Measurements from ENCODE around the gene ABCC6. TPM values are rescaled to one million over a fixed set of nuclear protein-coding genes. Genes with fewer than 3 reads are reported as not detected.

The ABCC6 gene
- total RNA-seq, 2 donors from 2014 or later, result 0.38 to 0.74 TPM

DNA sequence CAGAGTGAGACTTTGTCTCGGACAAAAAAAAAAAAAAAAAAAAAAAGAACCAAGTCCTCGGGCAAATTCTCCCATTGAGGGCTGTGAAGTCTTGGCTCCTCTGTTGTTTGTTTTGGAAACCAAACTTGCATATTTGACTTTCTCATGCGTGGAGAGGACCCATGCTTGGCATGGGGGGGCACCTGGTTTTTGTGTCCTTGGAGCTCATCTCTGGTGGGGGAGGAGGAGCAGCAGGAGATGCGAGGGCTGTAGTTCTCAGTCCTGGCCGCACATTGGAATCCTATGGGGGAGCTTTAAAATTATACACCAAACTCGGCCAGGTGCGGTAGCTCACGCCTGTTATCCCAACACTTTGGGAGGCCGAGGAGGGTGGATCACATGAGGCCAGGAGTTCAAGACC, 74.5 kb downstream of the ABCC6 start:
- DNase-seq (ENCODE audit: low spot score), result peak; percentile 48
- intact Hi-C loops (cut with DNase I), result no loop called here

DNA sequence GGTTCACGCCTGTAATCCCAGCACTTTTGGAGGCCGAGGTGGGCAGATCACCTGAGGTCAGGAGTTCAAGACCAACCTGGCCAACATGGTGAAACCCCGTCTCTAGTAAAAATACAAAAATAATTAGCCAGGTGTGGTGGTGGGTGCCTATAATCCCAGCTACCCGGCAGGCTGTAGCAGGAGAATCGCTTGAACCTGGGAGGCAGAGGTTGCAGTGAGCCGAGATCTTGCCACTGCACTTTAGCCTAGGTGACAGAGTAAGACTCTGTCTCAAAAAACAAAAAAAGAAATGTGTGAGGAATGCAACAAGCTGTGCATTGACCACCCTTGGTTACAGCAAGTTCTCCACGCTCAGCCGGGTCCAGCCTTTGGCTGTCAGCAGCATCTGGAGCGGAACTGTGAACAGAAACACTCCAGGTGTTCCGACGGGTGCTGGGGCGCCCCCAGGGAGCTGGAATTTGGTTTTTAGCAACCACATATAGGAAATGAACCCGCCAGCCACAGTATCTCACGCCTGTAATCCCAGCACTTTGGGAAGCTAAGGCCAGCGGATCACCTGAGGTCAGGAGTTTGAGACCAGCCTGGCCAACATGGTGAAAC, 75.2 kb downstream of the ABCC6 start:
- DNase-seq (ENCODE audit: low spot score), result peak; percentile 41
- intact Hi-C loops (cut with DNase I), result loop anchor here in 1 of 2 donors (2.0 kb wide), 1 partner anchor 61 kb away; no protein-coding TSS in a partner anchor

DNA sequence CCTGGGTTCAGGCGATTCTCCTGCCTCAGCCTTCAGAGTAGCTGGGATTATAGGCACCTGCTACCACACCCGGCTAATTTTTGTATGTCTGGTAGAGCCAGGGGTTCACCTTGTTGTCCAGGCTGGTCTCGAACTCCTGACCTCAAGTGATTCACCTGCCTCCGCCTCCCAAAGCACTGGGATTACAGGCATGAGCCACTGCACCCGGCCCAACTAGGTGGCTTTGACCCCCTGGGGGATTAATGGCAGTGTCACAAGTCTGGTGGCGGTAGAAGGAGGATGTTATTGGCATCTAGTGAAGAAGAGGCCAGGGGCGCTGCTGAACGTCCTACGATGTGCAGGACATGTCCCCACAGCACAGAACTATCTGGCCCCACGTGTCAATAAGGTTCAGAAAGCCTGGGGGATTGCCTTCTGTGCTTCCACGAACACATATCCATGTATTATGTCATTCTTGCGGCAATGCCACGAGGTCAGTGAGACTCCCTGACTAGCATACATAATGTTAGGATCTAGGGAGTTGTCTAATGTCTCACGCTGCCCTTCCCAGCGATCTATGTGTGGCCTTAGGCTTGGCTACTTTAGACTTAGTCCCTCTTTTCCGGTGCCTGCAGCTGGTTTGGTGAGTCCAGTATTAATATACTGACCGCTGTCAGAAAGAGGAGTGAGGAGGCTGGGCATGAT, 75.8 kb downstream of the ABCC6 start:
- DNase-seq (ENCODE audit: low spot score), result peak; percentile 42
- intact Hi-C loops (cut with DNase I), result loop anchor here in 1 of 2 donors (2.0 kb wide), 1 partner anchor 61 kb away; no protein-coding TSS in a partner anchor

DNA sequence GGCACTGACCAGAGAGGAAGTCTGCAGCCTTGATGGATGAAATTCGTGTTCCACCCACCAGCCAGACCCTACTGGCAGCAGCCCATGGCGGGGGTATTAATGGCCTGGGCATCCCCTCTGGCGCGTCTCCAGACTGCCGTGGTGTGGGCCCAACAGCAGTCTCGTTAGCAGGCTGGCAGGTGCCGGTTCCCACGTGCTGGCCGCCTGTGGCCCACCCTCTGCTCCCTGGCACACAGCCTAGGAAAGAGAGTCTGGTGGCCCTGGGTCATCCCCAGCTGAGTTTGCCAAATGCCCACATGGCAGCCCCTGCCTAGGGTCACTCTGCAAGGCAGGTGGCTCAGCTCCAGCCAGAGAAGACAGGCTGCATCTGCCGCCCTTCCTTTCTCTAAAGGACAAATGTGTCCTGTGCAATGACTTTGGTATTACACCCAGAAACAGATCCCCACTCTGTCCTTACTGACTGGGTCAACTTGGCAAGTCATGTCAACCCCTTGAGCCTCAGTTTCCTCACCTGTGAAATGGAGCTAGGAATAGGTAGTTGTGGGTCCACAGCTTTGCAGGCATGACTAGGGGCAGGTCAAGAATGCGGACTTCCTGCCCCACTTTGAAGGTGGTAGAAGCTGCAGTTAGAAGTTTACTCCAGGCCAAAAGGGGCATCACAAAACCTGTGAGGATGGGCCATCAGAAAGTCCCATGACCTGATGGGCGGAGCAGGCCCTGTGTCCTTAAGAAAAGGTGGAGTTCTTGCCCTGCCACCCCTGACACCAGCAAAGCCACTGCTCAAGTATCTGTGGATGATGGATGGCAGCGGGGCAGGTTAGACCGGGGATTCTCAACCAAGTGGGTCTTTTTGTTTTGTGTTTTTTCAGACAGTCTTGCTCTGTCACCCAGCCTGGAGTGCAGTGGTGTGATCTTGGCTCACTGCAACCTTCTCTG, 76.6 kb downstream of the ABCC6 start:
- peak; percentile 20 for DNase-seq (ENCODE audit: low spot score)
- intact Hi-C loops (cut with DNase I), result loop anchor here in 1 of 2 donors (2.0 kb wide), 1 partner anchor 60 kb away; no protein-coding TSS in a partner anchor

DNA sequence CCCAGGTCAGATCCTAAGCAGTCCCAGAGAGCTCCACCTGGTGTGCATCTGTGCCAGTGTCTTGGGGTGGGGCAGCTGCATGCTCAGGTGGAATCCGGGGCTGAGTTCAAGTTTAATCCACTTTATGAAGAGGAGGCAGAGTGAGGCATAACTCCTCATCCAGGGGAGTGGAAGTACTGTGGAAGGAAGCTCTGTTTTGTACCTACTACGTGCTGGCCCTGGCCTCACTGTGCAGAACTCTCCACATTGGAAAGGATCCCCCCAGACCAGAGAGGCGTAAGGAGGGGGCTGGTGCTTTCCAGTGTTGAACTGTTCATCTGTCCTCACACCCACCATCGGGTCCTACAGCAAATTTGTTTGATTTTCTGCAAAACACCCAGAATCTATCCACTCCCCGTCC, 78.0 kb downstream of the ABCC6 start:
- intact Hi-C loops (cut with DNase I), result no loop called here
- DNase-seq (ENCODE audit: low spot score), result no peak

DNA sequence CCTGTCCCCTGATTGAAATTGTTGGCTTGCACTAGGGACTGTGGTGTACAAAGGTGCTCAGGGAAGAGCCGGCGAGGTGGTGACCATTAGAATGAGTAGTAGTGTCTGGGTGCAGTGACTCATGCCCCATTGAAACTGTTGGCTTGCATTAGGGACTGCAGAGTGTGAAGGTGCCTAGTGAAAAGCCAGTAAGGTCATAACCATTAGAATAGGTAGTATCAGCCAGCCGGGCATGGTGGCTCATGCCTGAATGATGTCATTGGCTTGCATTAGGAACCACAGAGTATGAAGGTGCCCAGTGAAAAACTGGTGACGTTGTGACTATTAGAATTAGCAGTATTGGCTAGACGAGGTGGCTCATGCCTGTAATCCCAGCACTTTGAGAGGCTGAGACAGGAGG, 78.9 kb downstream of the ABCC6 start:
- intact Hi-C loops (cut with DNase I), result no loop called here
- no peak for DNase-seq (ENCODE audit: low spot score)

DNA sequence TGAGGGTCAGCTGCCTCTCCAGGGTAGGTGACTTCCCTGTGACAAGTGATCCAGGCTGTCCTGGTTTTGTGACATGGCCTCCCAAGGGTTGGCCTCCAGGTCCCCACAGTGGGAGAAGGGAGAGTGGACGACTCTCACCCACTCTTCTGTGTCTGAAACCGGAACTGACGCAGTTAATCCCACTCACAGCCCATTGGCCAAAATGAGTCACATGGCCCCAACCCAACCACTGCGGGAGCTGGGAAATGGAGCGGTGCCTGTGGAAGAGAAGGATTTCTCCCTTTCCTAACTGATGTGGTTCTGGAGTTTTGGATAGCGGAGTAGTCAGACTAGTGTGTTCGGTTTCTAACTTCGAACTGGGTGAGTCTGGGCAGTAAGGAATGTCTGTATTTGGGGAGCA, 79.4 kb downstream of the ABCC6 start:
- intact Hi-C loops (cut with DNase I), result no loop called here

DNA sequence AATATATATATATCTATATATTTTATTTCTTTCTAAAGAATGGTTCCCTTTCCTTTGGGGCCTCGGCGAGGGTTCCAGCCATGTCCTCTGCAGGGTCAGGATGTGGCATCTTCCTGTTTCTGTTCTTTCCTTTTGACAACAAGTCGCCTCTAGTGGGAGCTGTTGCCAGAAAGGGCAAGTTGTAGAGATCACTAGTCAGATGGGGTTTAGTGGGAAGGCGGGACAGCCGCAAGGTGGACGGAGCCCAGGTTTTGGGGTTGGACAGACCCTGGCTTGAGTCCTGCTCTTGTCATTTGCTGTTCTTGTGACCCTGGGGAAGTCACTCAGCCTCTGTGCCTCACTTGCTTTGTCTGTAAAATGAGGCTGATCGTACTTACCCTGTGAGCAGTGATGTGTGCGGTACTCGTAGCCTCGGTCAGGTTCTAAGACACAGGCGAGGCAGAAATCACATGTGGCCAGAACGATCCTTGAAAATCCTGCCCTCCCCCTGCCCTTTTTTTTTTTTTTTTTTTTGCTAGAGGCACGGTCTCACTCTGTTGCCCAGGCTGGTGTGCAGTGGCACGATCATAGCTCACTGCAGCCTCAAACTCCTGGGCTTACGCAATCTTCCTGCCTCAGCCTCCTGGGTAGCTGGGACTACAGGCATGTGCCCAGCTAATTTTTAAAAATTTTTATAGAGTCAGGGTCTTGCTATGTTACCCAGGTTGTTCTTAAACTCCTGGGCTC, 80.1 kb downstream of the ABCC6 start:
- intact Hi-C loops (cut with DNase I), result no loop called here
- DNase-seq (ENCODE audit: low spot score), result no peak

More for the DNA sequence above, 79.4 kb downstream of the ABCC6 start:
- DNase-seq (ENCODE audit: low spot score), result no peak

DNA sequence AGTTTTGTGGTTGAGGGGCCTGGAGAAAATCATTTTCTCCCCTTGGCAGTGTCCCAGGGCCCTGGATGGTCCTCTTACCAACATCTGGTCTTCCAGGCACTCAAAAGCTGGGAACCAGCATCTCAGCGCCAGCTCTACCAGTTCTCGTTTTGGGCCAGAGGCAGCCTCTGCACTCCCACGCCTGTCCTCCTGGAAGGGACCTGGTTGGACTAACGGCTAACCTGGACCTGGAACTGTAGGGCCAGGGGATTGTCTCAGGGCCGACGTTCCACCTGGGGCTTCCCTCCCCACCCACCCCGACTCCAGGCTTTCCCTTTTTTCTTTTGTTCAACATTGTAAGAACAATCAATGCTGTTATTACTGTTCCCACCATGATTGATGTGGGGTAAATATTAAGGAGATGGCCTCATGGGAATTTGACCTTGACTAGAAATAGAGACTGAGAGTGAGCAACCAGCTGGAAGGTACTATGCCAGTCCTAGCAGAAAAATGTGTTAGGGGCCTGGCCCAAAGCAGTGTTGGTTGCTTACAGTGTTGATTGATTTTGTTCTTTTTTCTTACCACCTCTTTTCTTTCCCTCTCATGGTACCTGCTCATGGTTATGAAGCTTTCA, 81.4 kb downstream of the ABCC6 start:
- DNase-seq (ENCODE audit: low spot score), result no peak
- intact Hi-C loops (cut with DNase I), result no loop called here

DNA sequence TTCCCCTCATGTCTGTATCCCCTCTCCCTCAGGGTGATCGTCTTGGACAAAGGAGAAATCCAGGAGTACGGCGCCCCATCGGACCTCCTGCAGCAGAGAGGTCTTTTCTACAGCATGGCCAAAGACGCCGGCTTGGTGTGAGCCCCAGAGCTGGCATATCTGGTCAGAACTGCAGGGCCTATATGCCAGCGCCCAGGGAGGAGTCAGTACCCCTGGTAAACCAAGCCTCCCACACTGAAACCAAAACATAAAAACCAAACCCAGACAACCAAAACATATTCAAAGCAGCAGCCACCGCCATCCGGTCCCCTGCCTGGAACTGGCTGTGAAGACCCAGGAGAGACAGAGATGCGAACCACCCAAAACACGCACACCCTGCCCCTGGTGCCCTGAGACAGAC, 82.2 kb downstream of the ABCC6 start:
- intact Hi-C loops (cut with DNase I), result no loop called here
- no peak for DNase-seq (ENCODE audit: low spot score)

DNA sequence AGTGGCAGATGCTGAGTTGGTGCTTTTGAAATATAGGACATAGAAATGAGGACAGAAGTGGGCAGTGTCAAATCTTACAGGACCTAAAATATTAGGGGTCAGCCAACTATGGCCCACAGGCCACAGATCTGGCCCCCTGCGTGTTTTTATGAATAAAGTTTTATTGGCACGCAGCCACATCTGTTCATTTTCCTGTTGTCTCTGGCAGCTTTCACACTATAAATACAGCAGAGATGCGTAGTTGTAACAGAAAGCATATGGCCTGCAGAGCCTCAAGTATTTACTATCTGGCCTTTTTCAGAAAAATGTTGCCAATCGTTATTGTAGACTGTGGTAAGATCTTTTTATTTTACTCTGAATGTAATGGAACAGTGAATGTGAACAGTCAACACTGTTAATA, 82.8 kb downstream of the ABCC6 start:
- DNase-seq (ENCODE audit: low spot score), result no peak
- intact Hi-C loops (cut with DNase I), result no loop called here

DNA sequence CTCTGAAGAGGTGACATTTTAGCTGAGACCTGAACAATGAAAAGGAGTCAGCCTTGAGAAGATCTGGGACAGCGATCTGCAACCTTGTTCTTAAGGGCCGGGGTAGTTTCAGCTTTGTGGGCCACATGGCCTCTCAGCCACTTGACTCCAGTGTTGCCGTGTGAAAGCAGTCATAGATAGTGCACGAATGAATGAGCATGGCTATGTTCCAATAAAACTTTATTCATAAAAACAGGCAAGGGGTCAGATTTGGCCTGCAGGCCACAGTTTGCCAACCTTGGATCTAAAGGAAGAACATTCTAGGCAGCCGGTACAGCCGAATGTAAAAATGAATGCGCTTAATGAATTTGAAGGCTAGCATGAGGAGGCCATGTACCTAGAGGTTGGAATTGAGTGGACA, 83.5 kb downstream of the ABCC6 start:
- DNase-seq (ENCODE audit: low spot score), result peak; percentile 32
- intact Hi-C loops (cut with DNase I), result no loop called here

DNA sequence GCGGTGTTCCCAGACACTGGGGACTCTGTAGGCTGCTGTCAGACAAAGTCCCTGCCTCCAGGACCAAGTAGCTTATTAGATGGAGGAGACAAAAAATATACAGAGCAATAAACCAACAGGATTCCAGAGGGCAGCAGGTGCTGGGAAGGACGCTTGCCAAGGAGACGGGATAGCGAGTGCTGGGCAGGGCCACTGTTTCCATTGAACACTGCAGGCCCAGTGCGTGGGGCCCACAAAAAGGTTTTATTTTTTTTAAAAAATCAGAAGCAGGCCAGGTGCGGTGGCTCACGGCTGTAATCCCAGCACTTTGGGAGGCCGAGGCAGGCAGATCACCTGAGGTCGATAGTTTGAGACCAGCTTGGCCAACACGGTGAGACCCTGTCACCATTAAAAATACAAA, 84.2 kb downstream of the ABCC6 start:
- intact Hi-C loops (cut with DNase I), result no loop called here
- DNase-seq (ENCODE audit: low spot score), result peak; percentile 68

DNA sequence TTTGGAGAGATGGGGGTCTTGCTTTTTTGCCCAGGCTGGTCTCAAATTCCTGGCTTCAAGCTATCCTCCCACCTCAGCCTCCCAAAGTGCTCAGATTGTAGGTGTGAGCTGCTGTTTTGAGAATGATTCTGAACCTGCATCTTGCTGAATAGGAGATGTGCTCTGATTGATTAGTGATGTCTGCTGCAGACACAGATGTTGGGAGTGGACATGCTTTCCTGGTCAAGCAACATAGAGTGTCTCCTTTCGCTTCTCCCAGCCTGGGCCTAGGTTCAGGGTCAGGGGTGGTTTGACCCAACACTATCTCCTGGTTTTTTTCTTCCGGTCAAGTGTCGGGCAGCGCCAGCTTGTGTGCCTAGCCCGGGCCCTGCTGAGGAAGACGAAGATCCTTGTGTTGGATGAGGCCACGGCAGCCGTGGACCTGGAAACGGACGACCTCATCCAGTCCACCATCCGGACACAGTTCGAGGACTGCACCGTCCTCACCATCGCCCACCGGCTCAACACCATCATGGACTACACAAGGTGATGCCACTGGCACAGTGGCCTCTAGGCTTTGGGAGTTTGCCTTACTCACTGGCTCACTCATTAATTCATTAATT, 85.2 kb downstream of the ABCC6 start:
- peak; percentile 72 for DNase-seq (ENCODE audit: low spot score)
- intact Hi-C loops (cut with DNase I), result no loop called here

DNA sequence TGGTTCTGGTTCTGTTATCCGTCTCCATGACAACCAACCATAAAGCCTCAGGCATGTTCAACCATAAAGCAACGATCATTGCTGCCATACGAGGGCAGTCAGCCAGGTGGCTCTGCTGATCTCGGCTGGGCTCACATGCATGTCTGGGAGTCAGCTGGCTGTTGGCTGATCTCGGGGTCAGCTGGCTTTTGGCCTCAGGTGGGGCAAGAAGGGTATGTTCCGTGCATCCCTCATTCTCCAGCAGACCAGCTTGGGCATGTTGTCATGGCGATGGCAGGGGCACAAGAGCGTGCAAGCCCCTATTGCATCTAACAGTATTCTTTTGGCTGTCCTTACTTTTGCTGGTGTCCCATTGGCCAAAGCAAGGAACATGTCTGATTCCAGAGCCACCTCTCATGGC, 86.2 kb downstream of the ABCC6 start:
- no peak for DNase-seq (ENCODE audit: low spot score)
- intact Hi-C loops (cut with DNase I), result no loop called here

DNA sequence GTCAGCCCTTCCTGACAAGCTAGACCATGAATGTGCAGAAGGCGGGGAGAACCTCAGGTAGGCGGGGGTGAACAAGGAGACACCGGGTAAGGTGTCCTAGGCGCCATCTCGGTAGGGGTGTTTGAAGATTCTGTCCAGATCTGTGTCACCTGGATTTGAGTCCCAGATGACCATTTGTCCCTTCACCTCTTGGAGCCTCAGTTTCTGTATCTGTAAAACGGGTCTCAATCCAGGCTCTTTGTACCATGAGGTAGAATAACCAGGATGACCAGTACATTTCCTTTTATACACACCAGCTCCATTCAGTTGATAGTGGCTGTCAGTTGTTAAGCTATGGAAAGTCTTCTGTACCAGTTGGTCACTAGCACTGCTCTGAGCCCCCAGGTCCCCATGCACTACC, 86.7 kb downstream of the ABCC6 start:
- no peak for DNase-seq (ENCODE audit: low spot score)
- intact Hi-C loops (cut with DNase I), result no loop called here

DNA sequence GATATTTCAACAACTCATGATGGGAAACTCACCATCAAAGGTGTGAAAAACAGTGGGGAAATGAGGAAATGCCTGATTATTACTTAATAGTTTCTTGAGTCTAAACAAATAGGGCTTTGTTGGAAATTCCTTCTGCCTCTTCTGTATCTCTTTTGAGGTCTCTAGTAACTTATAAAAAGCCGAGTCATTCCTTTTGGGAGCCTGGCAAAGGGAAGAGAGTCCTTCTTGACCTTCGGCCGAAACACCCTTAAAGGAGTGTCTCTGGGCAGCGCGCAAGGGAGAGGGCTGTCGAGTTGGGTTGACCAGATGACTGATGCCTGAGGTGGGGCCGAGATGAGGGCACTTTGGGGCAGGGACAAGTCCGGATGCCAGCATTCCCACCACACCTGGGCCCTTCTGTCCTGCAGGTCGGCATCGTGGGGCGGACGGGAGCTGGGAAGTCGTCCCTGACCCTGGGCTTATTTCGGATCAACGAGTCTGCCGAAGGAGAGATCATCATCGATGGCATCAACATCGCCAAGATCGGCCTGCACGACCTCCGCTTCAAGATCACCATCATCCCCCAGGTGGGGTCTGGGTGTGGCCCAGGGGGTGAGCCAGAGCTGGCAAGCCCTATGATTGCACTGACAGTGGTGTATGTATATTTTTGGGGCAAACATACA, 89.2 kb downstream of the ABCC6 start:
- DNase-seq (ENCODE audit: low spot score), result no peak
- intact Hi-C loops (cut with DNase I), result no loop called here

DNA sequence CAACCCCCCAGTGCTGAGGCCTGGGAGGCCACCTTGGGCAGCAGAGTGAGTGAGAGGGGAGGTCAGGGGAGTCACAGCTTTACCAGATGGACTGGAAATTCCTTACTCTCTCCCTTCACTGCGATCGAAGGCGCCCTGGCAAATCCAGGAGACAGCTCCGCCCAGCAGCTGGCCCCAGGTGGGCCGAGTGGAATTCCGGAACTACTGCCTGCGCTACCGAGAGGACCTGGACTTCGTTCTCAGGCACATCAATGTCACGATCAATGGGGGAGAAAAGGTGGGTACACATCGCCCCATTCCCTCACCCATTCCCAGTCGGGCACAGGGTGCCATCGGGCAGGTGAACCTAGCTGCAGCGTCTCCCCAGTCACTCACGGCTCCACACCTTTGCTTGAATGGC, 91.6 kb downstream of the ABCC6 start:
- DNase-seq (ENCODE audit: low spot score), result no peak
- intact Hi-C loops (cut with DNase I), result no loop called here

All from posterior vena cava (tissue), 2 donors.